SK-N-MC (cell line): Measurements from ENCODE around the gene PPP1R17.
A peak's percentile ranks its signal among the peaks of the same experiment; 100 is the strongest.

Source experiments
- DNase-seq: peaks from one replicate; pipeline ENCODE4 v3.0.0-alpha.2; 2011; ENCODE audit warnings: low read depth, low spot score
- H3K27ac ChIP-seq: fragments of 200-600 bp; sonication (generic); 2 replicates; pipeline ENCODE4 v1.5.1; 2016; ENCODE audit warnings: mixed run types
- H3K36me3 ChIP-seq: fragments of 200-600 bp; sonication (generic); 2 replicates; pipeline ENCODE4 v1.6.1; 2017; ENCODE audit warnings: antibody characterized with exemption, low read length, mixed read lengths; ENCODE audit not compliant: insufficient read depth
- H3K4me3 ChIP-seq: fragments of 200-600 bp; sonication (generic); 2 replicates; pipeline ENCODE4 v1.5.1; 2016
- H3K9ac ChIP-seq: fragments of 200-600 bp; sonication (generic); 2 replicates; pipeline ENCODE4 v1.8.0; 2017; ENCODE audit warnings: mixed run types, mixed read lengths; ENCODE audit not compliant: insufficient read length
- H3K9me3 ChIP-seq: fragments of 200-600 bp; sonication (generic); 2 replicates; pipeline ENCODE4 v1.6.1; 2017; ENCODE audit warnings: low read depth, mild to moderate bottlenecking, antibody characterized with exemption, low read length, moderate library complexity, mixed read lengths
- EZH2 ChIP-seq: fragments of 200-600 bp; sonication (generic); IDR thresholded peaks from one replicate; pipeline ENCODE4 v1.6.1; 2017; ENCODE audit warnings: antibody characterized with exemption
- FOXP2 ChIP-seq: optimal IDR thresholded peaks from 2 replicates; pipeline ENCODE3; 2011; ENCODE audit warnings: mild to moderate bottlenecking, moderate library complexity; ENCODE audit not compliant: insufficient read depth; ENCODE audit errors: extremely low read length, control extremely low read depth
- POLR2AphosphoS5 ChIP-seq: IDR thresholded peaks from 2 replicates; pipeline ENCODE4 v1.6.1; 2012; ENCODE audit warnings: mild to moderate bottlenecking, low read depth, low read length, borderline replicate concordance

Gene PPP1R17

GRCh38 chr7:31652063-31652326 is 35.0 kb upstream of the PPP1R17 start:
- no peak overlapping the region for H3K4me3 ChIP-seq
- no peaks in the 10 kb centered on the region for H3K36me3 ChIP-seq
- DNase-seq: no peak
- H3K9ac ChIP-seq: no peak overlapping the region
- no peak overlapping the region for H3K27ac ChIP-seq
- TF ChIP-seq FOXP2: no peak
- TF ChIP-seq POLR2AphosphoS5: no peak
- TF ChIP-seq EZH2: no peak
- no peaks in the 10 kb centered on the region for H3K9me3 ChIP-seq

GRCh38 chr7:31663072-31663471 is 23.9 kb upstream of the PPP1R17 start:
- no peaks in the 10 kb centered on the region for H3K36me3 ChIP-seq
- DNase-seq: no peak
- no peak overlapping the region for H3K4me3 ChIP-seq
- no peaks in the 10 kb centered on the region for H3K9me3 ChIP-seq
- no peak overlapping the region for H3K27ac ChIP-seq
- H3K9ac ChIP-seq: no peak overlapping the region
- no peak for TF ChIP-seq FOXP2
- TF ChIP-seq EZH2: no peak
- no peak for TF ChIP-seq POLR2AphosphoS5

- DNase-seq: no peak
- no peaks in the 10 kb centered on the region for H3K9me3 ChIP-seq
- TF ChIP-seq POLR2AphosphoS5: no peak
- TF ChIP-seq FOXP2: no peak
- no peak for TF ChIP-seq EZH2
- no peak overlapping the region for H3K27ac ChIP-seq
- H3K36me3 ChIP-seq: no peaks in the 10 kb centered on the region
- no peak overlapping the region for H3K9ac ChIP-seq
- H3K4me3 ChIP-seq: no peak overlapping the region
Observed at GRCh38 chr7:31664890-31665289, 22.1 kb upstream of the PPP1R17 start.

- TF ChIP-seq FOXP2: no peak
- TF ChIP-seq EZH2: no peak
- TF ChIP-seq POLR2AphosphoS5: no peak
- Histone ChIP-seq H3K9ac (no peak overlapping the region), H3K27ac (no peak overlapping the region), H3K4me3 (no peak overlapping the region), H3K9me3 (no peaks in the 10 kb centered on the region), H3K36me3 (no peaks in the 10 kb centered on the region)
- DNase-seq: no peak
Observed at GRCh38 chr7:31665546-31665945, 21.5 kb upstream of the PPP1R17 start.

GRCh38 chr7:31669461-31669860 is 17.6 kb upstream of the PPP1R17 start:
- Histone ChIP-seq H3K9ac (no peak overlapping the region), H3K36me3 (no peaks in the 10 kb centered on the region), H3K9me3 (no peaks in the 10 kb centered on the region), H3K4me3 (no peak overlapping the region), H3K27ac (no peak overlapping the region)
- DNase-seq: no peak
- no peak for TF ChIP-seq FOXP2
- TF ChIP-seq EZH2: no peak
- no peak for TF ChIP-seq POLR2AphosphoS5

- TF ChIP-seq POLR2AphosphoS5 (no peak), FOXP2 (no peak), EZH2 (no peak)
- Histone ChIP-seq H3K9me3 (no peaks in the 10 kb centered on the region), H3K27ac (peak overlapping the region; percentile 70; the same call in 1 of the 2 replicates), H3K36me3 (no peaks in the 10 kb centered on the region), H3K9ac (peak overlapping the region; percentile 23), H3K4me3 (peak overlapping the region; percentile 29)
- DNase-seq: no peak
Observed at GRCh38 chr7:31679574-31680305, 7.3 kb upstream of the PPP1R17 start.

GRCh38 chr7:31683445-31684225 is 3.4 kb upstream of the PPP1R17 start:
- no peaks in the 10 kb centered on the region for H3K36me3 ChIP-seq
- no peak for TF ChIP-seq FOXP2
- TF ChIP-seq EZH2: no peak
- no peak overlapping the region for H3K27ac ChIP-seq
- H3K9me3 ChIP-seq: no peaks in the 10 kb centered on the region
- no peak for DNase-seq
- no peak overlapping the region for H3K9ac ChIP-seq
- H3K4me3 ChIP-seq: no peak overlapping the region

- Histone ChIP-seq H3K27ac (no peak overlapping the region), H3K4me3 (no peak overlapping the region), H3K9me3 (no peaks in the 10 kb centered on the region), H3K9ac (no peak overlapping the region), H3K36me3 (no peaks in the 10 kb centered on the region)
- DNase-seq: no peak
- TF ChIP-seq FOXP2: no peak
- no peak for TF ChIP-seq EZH2
Observed at GRCh38 chr7:31688372-31688771, 1.4 kb downstream of the PPP1R17 start.
